Activated CD8-positive, alpha-beta memory T cell treated with anti-CD3 and anti-CD28 coated beads, Interleukin-2, amount 10 ng/mL, durations not matched to agents 7 days and 5 days (primary cell): ENCODE measurements around the gene FXR1. TPM values are rescaled to one million over a fixed set of nuclear protein-coding genes. Genes with fewer than 3 reads are reported as not detected.

ENCODE experiments used
- ATAC-seq: fragments of 150-1000 bp; cut with Tn5 transposase; one replicate; pipeline ENCODE4 v1.10.0; 2021; ENCODE audit warnings: moderate library complexity
- CTCF ChIA-PET: fragments of 350-600 bp; sonication (Branson Sonifier 250); formaldehyde crosslinking; loops from one replicate; lab custom pipeline; 2021; ENCODE audit warnings: antibody characterized with exemption; lab: Charles Lee
- DNase-seq: peaks from one replicate; pipeline ENCODE4 v3.0.0-alpha.2; 2020
- H3K27ac Mint-ChIP-seq: one replicate; pipeline ENCODE4 v1.8.0; 2021; ENCODE audit warnings: mild to moderate bottlenecking, mixed read lengths
- H3K27me3 Mint-ChIP-seq: one replicate; pipeline ENCODE4 v1.8.0; 2021; ENCODE audit warnings: mixed read lengths
- H3K36me3 Mint-ChIP-seq: one replicate; pipeline ENCODE4 v1.8.0; 2021; ENCODE audit warnings: mild to moderate bottlenecking, mixed read lengths
- H3K4me1 Mint-ChIP-seq: one replicate; pipeline ENCODE4 v1.8.0; 2021; ENCODE audit warnings: mixed read lengths
- H3K4me3 Mint-ChIP-seq: one replicate; pipeline ENCODE4 v1.8.0; 2021; ENCODE audit warnings: mild to moderate bottlenecking, moderate library complexity, mixed read lengths
- H3K9me3 Mint-ChIP-seq: one replicate; pipeline ENCODE4 v1.8.0; 2022; ENCODE audit warnings: low read depth, mixed read lengths
- total RNA-seq, 2 experiments: library from RNA; stranded (reverse); gene quantifications; one replicate each; pipeline ENCODE4 v1.2.3, GENCODE V29; 2021

FXR1 gene
- total RNA-seq, 2 experiments from 2014 or later = 141 to 144 TPM

- no peak for ATAC-seq
- peaks cover 41% of the 10 kb centered on the region for H3K36me3 Mint-ChIP-seq
- DNase-seq = no peak
- H3K4me3 Mint-ChIP-seq = peak overlapping the region; percentile 97
- no peaks in the 10 kb centered on the region for H3K9me3 Mint-ChIP-seq
- CTCF ChIA-PET = interaction anchor here (0.5 kb wide), 1 partner anchor 620 kb away, joined by 3 read pairs; no protein-coding TSS in a partner anchor
- peak overlapping the region; percentile 95 for H3K27ac Mint-ChIP-seq
- H3K27me3 Mint-ChIP-seq = no peaks in the 10 kb centered on the region
- peaks cover 47% of the 10 kb centered on the region for H3K4me1 Mint-ChIP-seq
These were observed 1.3 kb downstream of the FXR1 start for GRCh38 chr3:180913581-180914404.

GRCh38 chr3:180918542-180918941 is 6.1 kb downstream of the FXR1 start:
- Mint-ChIP-seq H3K4me1 (peaks cover 49% of the 10 kb centered on the region), H3K4me3 (no peak overlapping the region), H3K27ac (no peak overlapping the region), H3K27me3 (no peaks in the 10 kb centered on the region), H3K36me3 (peaks cover 43% of the 10 kb centered on the region), H3K9me3 (no peaks in the 10 kb centered on the region)
- ATAC-seq (no peak), DNase-seq (no peak)
- CTCF ChIA-PET = no interaction called here

- Mint-ChIP-seq H3K36me3 (peaks cover 17% of the 10 kb centered on the region), H3K4me3 (no peak overlapping the region), H3K27me3 (no peaks in the 10 kb centered on the region), H3K9me3 (no peaks in the 10 kb centered on the region), H3K4me1 (peaks cover 27% of the 10 kb centered on the region), H3K27ac (peak overlapping the region; percentile 43)
- CTCF ChIA-PET = no interaction called here
- ATAC-seq = no peak
- no peak for DNase-seq
These were observed 9.8 kb downstream of the FXR1 start for GRCh38 chr3:180922242-180922641.

- Mint-ChIP-seq H3K4me1 (peaks cover 24% of the 10 kb centered on the region), H3K9me3 (no peaks in the 10 kb centered on the region), H3K4me3 (no peak overlapping the region), H3K27me3 (no peaks in the 10 kb centered on the region), H3K36me3 (peaks cover 16% of the 10 kb centered on the region), H3K27ac (no peak overlapping the region)
- CTCF ChIA-PET = no interaction called here
- ATAC-seq (no peak), DNase-seq (no peak)
These were observed 11.1 kb downstream of the FXR1 start for GRCh38 chr3:180923561-180923960.

GRCh38 chr3:180926526-180926925 is 14.1 kb downstream of the FXR1 start:
- CTCF ChIA-PET = interaction anchor here (1.5 kb wide), 1 partner anchor 9 kb away, joined by 6 read pairs; no protein-coding TSS in a partner anchor
- DNase-seq = no peak
- peaks cover 27% of the 10 kb centered on the region for H3K4me1 Mint-ChIP-seq
- H3K27ac Mint-ChIP-seq = no peak overlapping the region
- no peaks in the 10 kb centered on the region for H3K27me3 Mint-ChIP-seq
- peaks cover 24% of the 10 kb centered on the region for H3K36me3 Mint-ChIP-seq
- H3K4me3 Mint-ChIP-seq = no peak overlapping the region
- no peak for ATAC-seq
- H3K9me3 Mint-ChIP-seq = no peaks in the 10 kb centered on the region

- peaks cover 31% of the 10 kb centered on the region for H3K4me1 Mint-ChIP-seq
- H3K4me3 Mint-ChIP-seq = no peak overlapping the region
- peaks cover 25% of the 10 kb centered on the region for H3K36me3 Mint-ChIP-seq
- ATAC-seq (no peak), DNase-seq (no peak)
- no peak overlapping the region for H3K27ac Mint-ChIP-seq
- H3K9me3 Mint-ChIP-seq = no peaks in the 10 kb centered on the region
- CTCF ChIA-PET = no interaction called here
- H3K27me3 Mint-ChIP-seq = no peaks in the 10 kb centered on the region
These were observed 16.9 kb downstream of the FXR1 start for GRCh38 chr3:180929376-180929775.

GRCh38 chr3:180930526-180930925 is 18.1 kb downstream of the FXR1 start:
- Mint-ChIP-seq H3K36me3 (peaks cover 32% of the 10 kb centered on the region), H3K27ac (no peak overlapping the region), H3K9me3 (no peaks in the 10 kb centered on the region), H3K4me3 (no peak overlapping the region), H3K27me3 (no peaks in the 10 kb centered on the region), H3K4me1 (peaks cover 28% of the 10 kb centered on the region)
- ATAC-seq = no peak
- DNase-seq = no peak
- CTCF ChIA-PET = no interaction called here

- peaks cover 42% of the 10 kb centered on the region for H3K36me3 Mint-ChIP-seq
- no peak for DNase-seq
- H3K4me3 Mint-ChIP-seq = no peak overlapping the region
- no peak overlapping the region for H3K27ac Mint-ChIP-seq
- no peaks in the 10 kb centered on the region for H3K9me3 Mint-ChIP-seq
- CTCF ChIA-PET = no interaction called here
- ATAC-seq = no peak
- H3K4me1 Mint-ChIP-seq = peaks cover 26% of the 10 kb centered on the region
- no peaks in the 10 kb centered on the region for H3K27me3 Mint-ChIP-seq
These were observed 20.3 kb downstream of the FXR1 start for GRCh38 chr3:180932819-180933218.

GRCh38 chr3:180934638-180935037 is 22.2 kb downstream of the FXR1 start:
- no peak for DNase-seq

GRCh38 chr3:180940826-180941225 is 28.4 kb downstream of the FXR1 start:
- Mint-ChIP-seq H3K36me3 (peaks cover 55% of the 10 kb centered on the region), H3K4me3 (no peak overlapping the region), H3K9me3 (no peaks in the 10 kb centered on the region), H3K27ac (no peak overlapping the region), H3K4me1 (peaks cover 6% of the 10 kb centered on the region), H3K27me3 (no peaks in the 10 kb centered on the region)
- ATAC-seq (no peak), DNase-seq (no peak)
- CTCF ChIA-PET = no interaction called here

More at GRCh38 chr3:180934638-180935037, 22.2 kb downstream of the FXR1 start:
- CTCF ChIA-PET = interaction anchor here (1.9 kb wide), 1 partner anchor 17 kb away, joined by 4 read pairs; no protein-coding TSS in a partner anchor
- Mint-ChIP-seq H3K27ac (no peak overlapping the region), H3K27me3 (no peaks in the 10 kb centered on the region), H3K36me3 (peaks cover 44% of the 10 kb centered on the region), H3K4me1 (peaks cover 22% of the 10 kb centered on the region), H3K9me3 (no peaks in the 10 kb centered on the region), H3K4me3 (no peak overlapping the region)
- no peak for ATAC-seq

GRCh38 chr3:180947761-180948390 is 35.4 kb downstream of the FXR1 start:
- Mint-ChIP-seq H3K4me1 (peaks cover 9% of the 10 kb centered on the region), H3K27me3 (no peaks in the 10 kb centered on the region), H3K36me3 (peaks cover 48% of the 10 kb centered on the region), H3K27ac (peak overlapping the region; percentile 6), H3K9me3 (no peaks in the 10 kb centered on the region), H3K4me3 (no peak overlapping the region)
- ATAC-seq (no peak), DNase-seq (no peak)
- CTCF ChIA-PET = no interaction called here

- H3K36me3 Mint-ChIP-seq = peaks cover 68% of the 10 kb centered on the region
- CTCF ChIA-PET = no interaction called here
- no peak for DNase-seq
- H3K9me3 Mint-ChIP-seq = no peaks in the 10 kb centered on the region
- peak overlapping the region; percentile 65 for H3K27ac Mint-ChIP-seq
- ATAC-seq = no peak
- H3K4me3 Mint-ChIP-seq = no peak overlapping the region
- peaks cover 14% of the 10 kb centered on the region for H3K4me1 Mint-ChIP-seq
- H3K27me3 Mint-ChIP-seq = no peaks in the 10 kb centered on the region
These were observed 47.2 kb downstream of the FXR1 start for GRCh38 chr3:180959691-180960090.

GRCh38 chr3:180961087-180961486 is 48.6 kb downstream of the FXR1 start:
- no peak overlapping the region for H3K4me3 Mint-ChIP-seq
- peaks cover 14% of the 10 kb centered on the region for H3K4me1 Mint-ChIP-seq
- H3K27ac Mint-ChIP-seq = no peak overlapping the region
- H3K36me3 Mint-ChIP-seq = peaks cover 61% of the 10 kb centered on the region
- ATAC-seq (no peak), DNase-seq (no peak)
- H3K27me3 Mint-ChIP-seq = no peaks in the 10 kb centered on the region
- CTCF ChIA-PET = interaction anchor here (1.1 kb wide), 1 partner anchor 14 kb away, joined by 3 read pairs; no protein-coding TSS in a partner anchor
- no peaks in the 10 kb centered on the region for H3K9me3 Mint-ChIP-seq
